Activated CD4-positive, alpha-beta T cell treated with anti-CD3 and anti-CD28 coated beads for 4 hours (primary cell): ENCODE data around the gene KIF19.

ENCODE experiments used
- DNase-seq, 2 donors: peaks; one replicate each; pipeline ENCODE4 v3.0.0-alpha.2; 2020

The KIF19 gene

GRCh38 chr17:74362810-74363498 lies 36.9 kb downstream of the KIF19 start:
- DNase-seq, result no peak

- no peak for DNase-seq
Observed at GRCh38 chr17:74367206-74367605, 41.2 kb downstream of the KIF19 start, which contains the start of gene GPR142. Gene GPR142 (plus strand): TSS chr17:74367506. CDS start chr17:74369541, 2,035 bp downstream.

GRCh38 chr17:74368341-74369081 lies 42.5 kb downstream of the KIF19 start:
- peak; percentile 67 to 76 for DNase-seq

- peak; percentile 73 to 80 for DNase-seq
Observed at GRCh38 chr17:74369221-74369620, 43.2 kb downstream of the KIF19 start.

- no peak for DNase-seq
Observed at GRCh38 chr17:74369665-74370490, 43.9 kb downstream of the KIF19 start.

GRCh38 chr17:74371653-74372147 lies 45.7 kb downstream of the KIF19 start:
- no peak for DNase-seq

GRCh38 chr17:74372426-74372825 lies 46.4 kb downstream of the KIF19 start:
- no peak for DNase-seq

- DNase-seq, result no peak
Observed at GRCh38 chr17:74373838-74374606, 48.0 kb downstream of the KIF19 start.

GRCh38 chr17:74374858-74375257 lies 48.8 kb downstream of the KIF19 start:
- DNase-seq, result no peak

GRCh38 chr17:74379495-74380085 lies 53.6 kb downstream of the KIF19 start:
- DNase-seq, result peak; percentile 88 to 92

GRCh38 chr17:74380086-74380958 lies 54.3 kb downstream of the KIF19 start:
- DNase-seq, result no peak

- DNase-seq, result no peak
Observed at GRCh38 chr17:74380959-74381808, 55.2 kb downstream of the KIF19 start.

- no peak for DNase-seq
Observed at GRCh38 chr17:74383141-74383540, 57.1 kb downstream of the KIF19 start.

- no peak for DNase-seq
Observed at GRCh38 chr17:74385201-74385600, 59.2 kb downstream of the KIF19 start.

GRCh38 chr17:74386386-74386785 lies 60.4 kb downstream of the KIF19 start:
- DNase-seq, result no peak

- no peak for DNase-seq
Observed at GRCh38 chr17:74387365-74388218, 61.6 kb downstream of the KIF19 start.

GRCh38 chr17:74389084-74389753 lies 63.2 kb downstream of the KIF19 start:
- DNase-seq, result no peak

- DNase-seq, result no peak
Observed at GRCh38 chr17:74389937-74390679, 64.1 kb downstream of the KIF19 start.
